ENCODE data around the gene FAM174C.
"Not testable (repeated sequence)": the region's sequence is repeated elsewhere in the genome, so short reads cannot be mapped to it uniquely, and the experiment has no call there.

FAM174C gene

GRCh38 chr19:1243768-1244692, 31.3 kb upstream of the FAM174C start:
- in situ Hi-C loops (cut with MboI; ENCODE audit: low sequenced_read_pairs), result loop anchor here (10.0 kb wide), 1 partner anchor 319 kb away; the partner anchor contains the start of gene ARID3A
- Histone ChIP-seq H3K4me1 (peaks cover 31% of the 10 kb centered on the region), H3K4me3 (no peak overlapping the region), H3K36me3 (replicated peaks) (peaks cover 21% of the 10 kb centered on the region), H3K27me3 (ENCODE audit: low read depth) (no peaks in the 10 kb centered on the region), H3K9me3 (no peaks in the 10 kb centered on the region)
- DNase-seq (ENCODE audit: low spot score in 2 of 2), result peak; percentile 75 to 88

GRCh38 chr19:1244693-1245451, 30.5 kb upstream of the FAM174C start:
- in situ Hi-C loops (cut with MboI; ENCODE audit: low sequenced_read_pairs), result loop anchor here (10.0 kb wide), 1 partner anchor 320 kb away; the partner anchor contains the start of gene ARID3A
- Histone ChIP-seq H3K27me3 (ENCODE audit: low read depth) (no peaks in the 10 kb centered on the region), H3K36me3 (replicated peaks) (peaks cover 21% of the 10 kb centered on the region), H3K4me3 (no peak overlapping the region), H3K4me1 (peaks cover 28% of the 10 kb centered on the region), H3K9me3 (no peaks in the 10 kb centered on the region)
- no peak for DNase-seq (ENCODE audit: low spot score in 2 of 2)

- no peaks in the 10 kb centered on the region for H3K9me3 ChIP-seq
- no peak for DNase-seq (ENCODE audit: low spot score in 2 of 2)
- H3K27me3 ChIP-seq (ENCODE audit: low read depth), result no peaks in the 10 kb centered on the region
- peaks cover 27% of the 10 kb centered on the region for H3K4me1 ChIP-seq
- peaks cover 21% of the 10 kb centered on the region for H3K36me3 ChIP-seq (replicated peaks)
- in situ Hi-C loops (cut with MboI; ENCODE audit: low sequenced_read_pairs), result loop anchor here (10.0 kb wide), 1 partner anchor 321 kb away; the partner anchor contains the start of gene ARID3A
- no peak overlapping the region for H3K4me3 ChIP-seq
Measured at GRCh38 chr19:1245494-1246264, 29.7 kb upstream of the FAM174C start.

DNA sequence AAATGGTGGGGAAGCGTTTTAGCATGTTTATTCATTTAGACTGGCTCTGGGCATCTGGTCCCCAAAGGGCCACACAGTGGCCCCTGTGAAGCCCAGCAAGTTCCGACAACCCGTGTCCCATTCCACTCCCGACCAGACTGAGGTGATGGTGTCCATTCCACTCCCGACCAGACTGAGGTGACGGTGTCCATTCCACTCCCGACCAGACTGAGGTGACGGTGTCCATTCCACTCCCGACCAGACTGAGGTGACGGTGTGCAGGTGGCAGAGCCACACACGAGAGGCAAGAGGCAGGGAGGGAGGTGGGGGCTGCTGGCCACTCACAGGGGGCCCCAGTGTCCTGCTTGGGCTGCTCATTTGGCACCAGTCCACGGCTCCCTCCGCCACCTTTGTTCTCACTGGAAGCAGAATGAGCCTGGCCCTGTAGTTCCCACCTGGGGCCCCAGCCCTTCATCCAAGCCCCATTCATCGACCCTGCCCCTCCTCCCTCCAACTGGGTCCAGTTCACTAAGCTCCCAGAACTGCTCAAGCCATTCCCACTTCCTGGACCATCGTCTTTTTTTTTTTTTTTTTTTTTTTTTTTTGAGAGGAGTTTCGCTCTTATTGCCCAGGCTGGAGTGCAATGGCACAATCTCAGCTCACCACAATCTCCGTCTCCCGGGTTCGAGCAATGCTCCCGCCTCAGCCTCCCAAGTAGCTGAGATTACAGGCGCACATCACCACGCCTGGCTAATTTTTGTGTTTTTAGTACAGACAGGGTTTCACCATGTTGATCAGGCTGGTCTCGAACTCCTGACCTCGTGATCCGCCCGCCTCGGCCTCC, 28.9 kb upstream of the FAM174C start:
- H3K4me3 ChIP-seq; H3K27me3 ChIP-seq (ENCODE audit: low read depth); H3K9me3 ChIP-seq; DNase-seq (ENCODE audit: low spot score in 2 of 2): not testable (repeated sequence)
- Histone ChIP-seq H3K36me3 (replicated peaks) (peaks cover 27% of the 10 kb centered on the region), H3K4me1 (peaks cover 20% of the 10 kb centered on the region)
- in situ Hi-C loops (cut with MboI; ENCODE audit: low sequenced_read_pairs), result loop anchor here (10.0 kb wide), 1 partner anchor 322 kb away; the partner anchor contains the start of gene ARID3A

- no peaks in the 10 kb centered on the region for H3K9me3 ChIP-seq
- peaks cover 28% of the 10 kb centered on the region for H3K36me3 ChIP-seq (replicated peaks)
- H3K4me3 ChIP-seq, result peak overlapping the region; percentile 55
- H3K4me1 ChIP-seq, result peaks cover 15% of the 10 kb centered on the region
- H3K27me3 ChIP-seq (ENCODE audit: low read depth), result no peaks in the 10 kb centered on the region
- in situ Hi-C loops (cut with MboI; ENCODE audit: low sequenced_read_pairs), result loop anchor here (10.0 kb wide), 1 partner anchor 323 kb away; the partner anchor contains the start of gene ARID3A
- DNase-seq (ENCODE audit: low spot score in 2 of 2), result no peak
Measured at GRCh38 chr19:1247748-1248138, 27.6 kb upstream of the FAM174C start.

GRCh38 chr19:1248139-1248785, 27.1 kb upstream of the FAM174C start, which contains the start of gene MIDN:
TSS of gene MIDN (plus strand) at chr19:1248583. CDS start at chr19:1250297, 1,714 bp downstream.
- peak; percentile 46 to 80 for DNase-seq (ENCODE audit: low spot score in 2 of 2)
- Histone ChIP-seq H3K4me1 (peaks cover 15% of the 10 kb centered on the region), H3K36me3 (replicated peaks) (peaks cover 26% of the 10 kb centered on the region), H3K4me3 (peak within 1 kb of the TSS; percentile 55), H3K27me3 (ENCODE audit: low read depth) (no peaks in the 10 kb centered on the region), H3K9me3 (no peaks in the 10 kb centered on the region)
- in situ Hi-C loops (cut with MboI; ENCODE audit: low sequenced_read_pairs), result loop anchor here (10.0 kb wide), 1 partner anchor 323 kb away; the partner anchor contains the start of gene ARID3A

DNA sequence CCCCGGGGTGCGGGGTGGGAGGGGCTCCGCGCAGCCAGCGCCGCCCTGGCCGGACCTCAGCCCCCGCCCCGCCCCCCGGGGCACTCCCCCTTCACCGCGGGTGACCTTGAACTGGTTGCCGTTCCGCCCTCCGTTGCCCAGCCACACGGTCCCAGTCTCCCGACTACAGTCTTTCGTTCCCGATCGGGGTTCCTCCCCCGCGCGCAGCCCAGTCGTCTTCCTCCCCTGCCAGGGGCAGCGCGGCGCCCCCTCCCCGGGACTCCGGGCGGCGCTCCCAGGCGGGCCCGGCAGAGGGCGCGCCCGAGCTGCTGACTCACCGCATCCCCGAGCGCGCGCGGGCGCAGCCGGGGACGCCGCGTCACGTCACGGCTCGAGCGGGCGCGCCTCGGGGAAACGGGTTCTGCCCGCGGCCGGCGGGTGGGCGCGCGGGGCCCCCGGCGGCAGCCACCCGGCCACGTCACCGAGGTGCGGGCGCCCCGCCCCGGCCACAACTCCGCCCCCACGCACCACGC, 26.5 kb upstream of the FAM174C start:
- in situ Hi-C loops (cut with MboI; ENCODE audit: low sequenced_read_pairs), result loop anchor here (10.0 kb wide), 1 partner anchor 324 kb away; the partner anchor contains the start of gene ARID3A
- H3K27me3 ChIP-seq (ENCODE audit: low read depth), result no peaks in the 10 kb centered on the region
- DNase-seq (ENCODE audit: low spot score in 2 of 2), result peak; percentile 80 to 90
- peaks cover 30% of the 10 kb centered on the region for H3K36me3 ChIP-seq (replicated peaks)
- H3K4me1 ChIP-seq, result peaks cover 14% of the 10 kb centered on the region
- no peaks in the 10 kb centered on the region for H3K9me3 ChIP-seq
- H3K4me3 ChIP-seq, result peak overlapping the region; percentile 55

- Histone ChIP-seq H3K27me3 (ENCODE audit: low read depth) (no peaks in the 10 kb centered on the region), H3K4me3 (peak overlapping the region; percentile 83), H3K36me3 (replicated peaks) (peaks cover 30% of the 10 kb centered on the region), H3K4me1 (peaks cover 8% of the 10 kb centered on the region), H3K9me3 (no peaks in the 10 kb centered on the region)
- DNase-seq (ENCODE audit: low spot score in 2 of 2), result peak; percentile 92 to 93
- in situ Hi-C loops (cut with MboI; ENCODE audit: low sequenced_read_pairs), result loop anchor here (10.0 kb wide), 1 partner anchor 325 kb away; the partner anchor contains the start of gene ARID3A
Measured at GRCh38 chr19:1249298-1249989, 25.9 kb upstream of the FAM174C start.

DNA sequence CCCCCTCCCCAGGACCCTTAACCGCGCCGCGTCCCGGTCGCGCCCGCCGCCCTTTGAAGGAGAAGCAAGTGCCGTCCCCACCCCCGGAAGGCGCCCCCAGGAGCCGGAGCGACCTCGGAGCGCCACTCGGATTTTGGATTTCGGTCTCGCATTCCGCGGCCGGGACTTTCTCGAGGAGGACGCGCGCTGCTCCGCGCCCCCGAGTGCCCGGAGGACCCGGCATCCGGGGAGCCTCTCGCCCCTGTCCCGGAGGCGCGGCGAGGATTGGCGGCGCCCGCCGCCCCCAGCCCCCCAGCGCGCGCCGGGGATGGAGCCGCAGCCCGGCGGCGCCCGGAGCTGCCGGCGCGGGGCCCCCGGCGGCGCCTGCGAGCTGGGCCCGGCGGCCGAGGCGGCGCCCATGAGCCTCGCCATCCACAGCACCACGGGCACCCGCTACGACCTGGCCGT, 25.3 kb upstream of the FAM174C start:
- Histone ChIP-seq H3K36me3 (replicated peaks) (peaks cover 30% of the 10 kb centered on the region), H3K9me3 (no peaks in the 10 kb centered on the region), H3K4me3 (peak overlapping the region; percentile 83), H3K27me3 (ENCODE audit: low read depth) (no peaks in the 10 kb centered on the region), H3K4me1 (peaks cover 4% of the 10 kb centered on the region; the same call in 1 of the 2 replicates)
- no peak for DNase-seq (ENCODE audit: low spot score in 2 of 2)
- in situ Hi-C loops (cut with MboI; ENCODE audit: low sequenced_read_pairs), result loop anchor here (10.0 kb wide), 1 partner anchor 325 kb away; the partner anchor contains the start of gene ARID3A

DNA sequence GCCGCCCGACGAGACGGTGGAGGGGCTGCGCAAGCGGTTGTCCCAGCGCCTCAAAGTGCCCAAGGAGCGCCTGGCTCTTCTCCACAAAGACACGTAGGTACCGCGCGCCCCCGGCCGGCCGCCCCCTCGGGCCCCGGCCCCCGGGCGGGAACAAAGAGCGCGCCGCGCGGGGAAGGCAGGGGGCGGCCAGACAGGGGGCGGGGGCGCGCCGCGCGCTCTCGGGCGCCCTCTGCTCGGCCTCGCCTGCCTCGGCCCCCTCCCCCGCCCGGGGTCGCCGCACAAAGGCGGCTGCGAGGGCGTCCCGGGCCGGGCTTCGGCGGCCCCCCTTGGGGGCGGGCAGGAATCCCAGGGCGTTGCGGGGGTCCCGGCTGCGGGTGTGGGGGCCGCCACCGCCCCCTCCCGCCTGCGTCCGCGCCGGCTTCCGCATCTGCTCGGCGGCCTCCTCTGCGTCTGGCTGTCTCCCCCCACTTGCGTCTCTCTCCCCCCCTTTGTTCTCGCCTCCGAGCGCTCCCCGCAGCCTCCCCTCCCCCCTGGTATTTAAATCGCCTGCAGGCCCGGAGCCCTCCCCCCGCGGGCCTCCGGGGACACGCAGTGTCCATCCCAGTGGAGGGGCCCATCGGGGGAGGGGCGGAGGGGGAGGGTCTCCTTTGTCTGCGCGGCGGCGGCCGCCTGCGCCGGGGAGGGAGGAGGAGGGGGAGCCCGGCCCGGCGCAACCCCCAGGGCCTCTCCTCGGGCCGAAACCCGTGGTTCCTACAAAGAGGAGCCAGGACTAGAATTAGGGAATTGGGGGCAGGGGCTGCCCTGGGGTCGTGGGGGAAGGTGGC, 24.7 kb upstream of the FAM174C start:
- 0 out of 2 replicates have a peak, but pooled peaks cover 4% of the 10 kb centered on the region for H3K4me1 ChIP-seq
- H3K27me3 ChIP-seq (ENCODE audit: low read depth), result no peaks in the 10 kb centered on the region
- no peaks in the 10 kb centered on the region for H3K9me3 ChIP-seq
- in situ Hi-C loops (cut with MboI; ENCODE audit: low sequenced_read_pairs), result no loop called here
- DNase-seq (ENCODE audit: low spot score in 2 of 2), result peak; percentile 76 to 89
- peaks cover 35% of the 10 kb centered on the region for H3K36me3 ChIP-seq (replicated peaks)
- H3K4me3 ChIP-seq, result peak overlapping the region; percentile 83
